Suprapubic skin (tissue), 3 donors: Measurements from ENCODE around the gene SCTR.

Experiments
- CTCF ChIP-seq, 2 donors: fragments of 200-600 bp in 1 of 2; fragments of 450-650 bp in 1 of 2; sonication (generic) in 1 of 2; IDR thresholded peaks; one replicate each; pipeline ENCODE4 v1.5.1; 2016 to 2019; ENCODE audit warnings: antibody characterized with exemption in 2 of 2, mild to moderate bottlenecking in 1 of 2, moderate library complexity in 1 of 2
- POLR2AphosphoS5 ChIP-seq, 3 donors: sonication (generic); formaldehyde crosslinking; IDR thresholded peaks; one replicate each; pipeline ENCODE4 v1.6.1; 2017; ENCODE audit warnings: antibody characterized with exemption in 3 of 3

- TF ChIP-seq POLR2AphosphoS5 (IDR thresholded peaks at IDR 0.05) (no peak), CTCF (IDR thresholded peaks at IDR 0.05) (no peak)
These were observed 106.4 kb downstream of the SCTR start for GRCh38 chr2:119417908-119418307.
